ENCODE results near the gene RFPL4AL1. TPM values are rescaled to one million over a fixed set of nuclear protein-coding genes. Genes with fewer than 3 reads are reported as not detected.

The RFPL4AL1 gene
- polyA plus RNA-seq, 5 donors: not detected

Other genes with a start within 250 kb of the RFPL4AL1 start
- under 1 TPM in 1 of 5 donors, not detected in 4; 0.41 TPM for gene SBK2, start 232.0 kb upstream of the RFPL4AL1 start, polyA plus RNA-seq (ENCODE audit: insufficient read depth in 1 of 5, insufficient read length in 5 of 5, low replicate concordance in 1 of 5)
- gene SBK3, start 223.6 kb upstream of the RFPL4AL1 start, polyA plus RNA-seq (ENCODE audit: insufficient read depth in 1 of 5, insufficient read length in 5 of 5, low replicate concordance in 1 of 5): 1 to 10 TPM in 1 of 5 donors, under 1 TPM in 4; 0.55 to 1.2 (median 0.73) TPM
- 10 to 100 TPM in 4 of 5 donors, 1 to 10 TPM in 1; 10.0 to 20.2 (median 13.7) TPM for gene ZNF579, start 188.3 kb upstream of the RFPL4AL1 start, polyA plus RNA-seq (ENCODE audit: insufficient read depth in 1 of 5, insufficient read length in 5 of 5, low replicate concordance in 1 of 5)
- 10 to 100 TPM; 16.3 to 24.9 (median 19.1) TPM for gene FIZ1, start 169.6 kb upstream of the RFPL4AL1 start, polyA plus RNA-seq (ENCODE audit: insufficient read depth in 1 of 5, insufficient read length in 5 of 5, low replicate concordance in 1 of 5)
- 10 to 100 TPM in 1 of 5 donors, 1 to 10 TPM in 4; 6.0 to 11.8 (median 6.1) TPM for gene ZNF524, start 168.8 kb upstream of the RFPL4AL1 start, polyA plus RNA-seq (ENCODE audit: insufficient read depth in 1 of 5, insufficient read length in 5 of 5, low replicate concordance in 1 of 5)
- gene ZNF865, start 163.5 kb upstream of the RFPL4AL1 start, polyA plus RNA-seq (ENCODE audit: insufficient read depth in 1 of 5, insufficient read length in 5 of 5, low replicate concordance in 1 of 5): 10 to 100 TPM in 1 of 5 donors, 1 to 10 TPM in 4; 5.3 to 15.5 (median 7.9) TPM
- gene ZNF784, start 144.6 kb upstream of the RFPL4AL1 start, polyA plus RNA-seq (ENCODE audit: insufficient read depth in 1 of 5, insufficient read length in 5 of 5, low replicate concordance in 1 of 5): 10 to 100 TPM in 1 of 5 donors, 1 to 10 TPM in 4; 7.8 to 11.6 (median 8.8) TPM
- 10 to 100 TPM; 32.1 to 56.3 (median 38.3) TPM for gene ZNF580, start 128.1 kb upstream of the RFPL4AL1 start, polyA plus RNA-seq (ENCODE audit: insufficient read depth in 1 of 5, insufficient read length in 5 of 5, low replicate concordance in 1 of 5)
- 10 to 100 TPM; 23.0 to 36.0 (median 29.5) TPM for gene ZNF581, start 125.5 kb upstream of the RFPL4AL1 start, polyA plus RNA-seq (ENCODE audit: insufficient read depth in 1 of 5, insufficient read length in 5 of 5, low replicate concordance in 1 of 5)
- gene CCDC106, start 120.9 kb upstream of the RFPL4AL1 start, polyA plus RNA-seq (ENCODE audit: insufficient read depth in 1 of 5, insufficient read length in 5 of 5, low replicate concordance in 1 of 5): 10 to 100 TPM; 11.2 to 19.3 (median 13.7) TPM
- 100 to 1,000 TPM; 137 to 222 (median 182) TPM for gene U2AF2, start 114.1 kb upstream of the RFPL4AL1 start, polyA plus RNA-seq (ENCODE audit: insufficient read depth in 1 of 5, insufficient read length in 5 of 5, low replicate concordance in 1 of 5)
- 100 to 1,000 TPM in 1 of 5 donors, 10 to 100 TPM in 4; 57.6 to 140 (median 75.7) TPM for gene EPN1, start 93.9 kb upstream of the RFPL4AL1 start, polyA plus RNA-seq (ENCODE audit: insufficient read depth in 1 of 5, insufficient read length in 5 of 5, low replicate concordance in 1 of 5)
- under 1 TPM in 1 of 5 donors, not detected in 4; 0.06 TPM for gene NLRP9, start 30.7 kb upstream of the RFPL4AL1 start, polyA plus RNA-seq (ENCODE audit: insufficient read depth in 1 of 5, insufficient read length in 5 of 5, low replicate concordance in 1 of 5)
- under 1 TPM in 1 of 5 donors, not detected in 4; 0.14 TPM for gene RFPL4A, start 10.0 kb upstream of the RFPL4AL1 start, polyA plus RNA-seq (ENCODE audit: insufficient read depth in 1 of 5, insufficient read length in 5 of 5, low replicate concordance in 1 of 5)
- gene NLRP11, start 62.9 kb downstream of the RFPL4AL1 start, polyA plus RNA-seq (ENCODE audit: insufficient read depth in 1 of 5, insufficient read length in 5 of 5, low replicate concordance in 1 of 5): under 1 TPM in 2 of 5 donors, not detected in 3; 0.04 to 0.12 TPM
- not detected for gene NLRP4, start 67.4 kb downstream of the RFPL4AL1 start, polyA plus RNA-seq (ENCODE audit: insufficient read depth in 1 of 5, insufficient read length in 5 of 5, low replicate concordance in 1 of 5)
- gene NLRP13, start 163.2 kb downstream of the RFPL4AL1 start, polyA plus RNA-seq (ENCODE audit: insufficient read depth in 1 of 5, insufficient read length in 5 of 5, low replicate concordance in 1 of 5): not detected
- not detected for gene NLRP8, start 178.7 kb downstream of the RFPL4AL1 start, polyA plus RNA-seq (ENCODE audit: insufficient read depth in 1 of 5, insufficient read length in 5 of 5, low replicate concordance in 1 of 5)
- not detected for gene NLRP5, start 217.7 kb downstream of the RFPL4AL1 start, polyA plus RNA-seq (ENCODE audit: insufficient read depth in 1 of 5, insufficient read length in 5 of 5, low replicate concordance in 1 of 5)

All from right lung (tissue), 5 donors.